Measurements from ENCODE around the gene GARNL3.

GRCh38 chr9:127264462-127265219, at the start of gene GARNL3:
- TF ChIP-seq CTCF (IDR thresholded peaks at IDR 0.05), result no peak
- no peak for TF ChIP-seq POLR2A (IDR thresholded peaks at IDR 0.05)

All from right lobe of liver (tissue), 4 donors.